Measurements from ENCODE around the gene PIWIL1. TPM values are rescaled to one million over a fixed set of nuclear protein-coding genes. Genes with fewer than 3 reads are reported as not detected.

PIWIL1 gene
- total and polyA plus RNA-seq, 2 donors = 0.05 to 0.28 TPM

DNA sequence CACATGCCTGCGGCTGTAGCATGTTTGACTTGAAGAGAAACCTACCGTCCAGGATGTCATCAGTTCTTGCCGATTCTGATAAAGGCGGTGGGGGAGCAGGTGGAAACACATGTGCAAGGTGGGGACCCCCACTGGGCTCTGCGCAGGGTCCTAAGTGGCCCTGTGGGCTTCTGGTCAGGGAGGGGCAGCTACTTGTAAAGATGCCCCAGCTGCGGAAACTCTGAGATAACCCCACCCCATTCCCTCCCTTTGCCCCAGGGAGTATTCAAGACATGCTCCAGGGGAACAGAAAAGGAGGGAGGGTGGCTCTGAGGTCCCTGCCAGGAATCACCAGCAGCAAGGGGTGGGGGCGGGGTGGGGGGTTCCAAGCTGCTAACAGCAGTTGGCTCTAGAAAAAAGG, 67.6 kb downstream of the PIWIL1 start:
- 76% methylated on average over 7 of the region's 7 CpGs for WGBS

DNA sequence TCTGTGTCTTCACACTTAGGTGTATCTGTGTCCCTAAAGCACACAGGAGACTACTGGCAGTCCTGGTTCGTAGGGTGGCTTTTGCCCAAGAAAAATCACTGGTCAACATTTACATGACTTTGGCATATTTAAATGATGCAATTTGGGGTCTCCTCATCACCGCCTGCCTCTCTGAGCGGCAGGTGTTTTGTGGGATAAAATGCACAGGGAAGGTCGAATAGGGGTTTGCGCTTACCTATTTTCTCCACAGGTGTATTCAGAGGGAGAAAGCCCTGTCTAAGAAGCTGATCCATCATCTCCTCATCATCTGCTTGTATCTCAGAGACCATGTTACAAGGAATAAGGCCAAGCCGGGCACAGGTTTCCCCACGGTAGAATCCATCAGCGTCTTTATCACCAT, 74.7 kb downstream of the PIWIL1 start:
- 78% methylated on average over 8 of the region's 8 CpGs for WGBS
- Histone ChIP-seq H3K4me1 (ENCODE audit: control insufficient read depth in 2 of 2, insufficient read depth in 2 of 2, low read length in 2 of 2) (no peaks in the 10 kb centered on the region), H3K4me3 (ENCODE audit: low read length in 2 of 2) (no peak overlapping the region), H3K9me3 (ENCODE audit: control insufficient read depth in 2 of 2, insufficient read depth in 1 of 2, low read length in 1 of 2) (peaks cover 0 to 1% of the 10 kb centered on the region in 2 donors), H3K36me3 (ENCODE audit: control insufficient read depth in 2 of 2, insufficient read depth in 2 of 2, low read length in 1 of 2) (no peaks in the 10 kb centered on the region), H3K27ac (ENCODE audit: low read depth in 1 of 2, low read length in 1 of 2) (no peak overlapping the region), H3K27me3 (ENCODE audit: control insufficient read depth in 2 of 2, insufficient read depth in 1 of 2, low read length in 1 of 2) (no peaks in the 10 kb centered on the region)
- no peak for DNase-seq (ENCODE audit: low read depth in 6 of 9, low spot score in 9 of 9)

More for the DNA sequence above, 67.6 kb downstream of the PIWIL1 start:
- H3K4me1 ChIP-seq (ENCODE audit: control insufficient read depth in 2 of 2, insufficient read depth in 2 of 2, low read length in 2 of 2) = no peaks in the 10 kb centered on the region
- DNase-seq (ENCODE audit: low read depth in 6 of 9, low spot score in 9 of 9) = no peak
- H3K4me3 ChIP-seq (ENCODE audit: low read length in 2 of 2) = no peak overlapping the region
- H3K27me3 ChIP-seq (ENCODE audit: control insufficient read depth in 2 of 2, insufficient read depth in 1 of 2, low read length in 1 of 2) = no peaks in the 10 kb centered on the region
- no peak overlapping the region for H3K27ac ChIP-seq (ENCODE audit: low read depth in 1 of 2, low read length in 1 of 2)
- H3K9me3 ChIP-seq (ENCODE audit: control insufficient read depth in 2 of 2, insufficient read depth in 1 of 2, low read length in 1 of 2) = no peaks in the 10 kb centered on the region
- H3K36me3 ChIP-seq (ENCODE audit: control insufficient read depth in 2 of 2, insufficient read depth in 2 of 2, low read length in 1 of 2) = no peaks in the 10 kb centered on the region

DNA sequence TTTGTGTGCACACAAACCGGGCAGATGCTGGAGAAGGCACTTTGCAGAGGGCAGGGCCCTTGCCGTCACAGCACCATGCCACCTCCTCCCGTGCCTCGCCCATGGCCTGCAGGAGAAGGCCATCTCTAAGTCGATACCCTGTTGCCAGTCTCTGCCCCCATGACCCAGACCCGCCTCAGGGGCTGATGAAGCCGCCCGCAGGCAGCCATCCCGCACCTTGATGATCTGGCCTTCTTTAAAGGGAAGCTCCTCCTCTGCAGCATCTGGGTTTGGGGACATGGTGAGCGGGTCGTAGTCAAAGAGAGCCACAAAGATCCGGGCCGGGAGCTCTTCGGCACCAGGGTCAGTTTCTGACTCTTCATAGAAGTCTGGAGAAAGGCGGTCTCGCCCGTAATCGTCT, 76.2 kb downstream of the PIWIL1 start:
- H3K9me3 ChIP-seq (ENCODE audit: control insufficient read depth in 2 of 2, insufficient read depth in 1 of 2, low read length in 1 of 2) = peaks cover 0 to 1% of the 10 kb centered on the region in 2 donors
- 94% methylated on average over 18 of the region's 18 CpGs for whole genome bisulfite sequencing

DNA sequence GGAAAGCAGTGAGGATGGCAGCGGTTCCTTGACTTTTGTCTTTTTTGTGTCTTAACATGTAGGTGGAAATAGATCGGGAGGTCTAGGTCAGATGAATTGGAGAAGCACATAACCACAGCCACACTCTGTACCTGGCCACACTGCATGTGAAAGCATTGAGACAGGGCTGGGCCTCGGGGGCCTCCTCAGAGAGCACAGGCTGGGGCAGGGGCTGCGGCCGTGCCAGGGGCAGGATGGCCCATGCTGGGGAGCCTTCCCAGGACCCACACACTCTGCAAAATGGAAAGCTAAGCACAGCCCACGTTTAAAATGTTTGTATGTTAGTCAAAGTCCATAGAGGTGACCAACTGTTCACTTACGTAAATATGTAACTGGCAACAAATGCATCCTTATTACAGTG, 76.7 kb downstream of the PIWIL1 start:
- Histone ChIP-seq H3K4me3 (ENCODE audit: low read length in 2 of 2) (no peak overlapping the region), H3K9me3 (ENCODE audit: control insufficient read depth in 2 of 2, insufficient read depth in 1 of 2, low read length in 1 of 2) (peaks cover 0 to 1% of the 10 kb centered on the region in 2 donors), H3K4me1 (ENCODE audit: control insufficient read depth in 2 of 2, insufficient read depth in 2 of 2, low read length in 2 of 2) (no peaks in the 10 kb centered on the region), H3K27me3 (ENCODE audit: control insufficient read depth in 2 of 2, insufficient read depth in 1 of 2, low read length in 1 of 2) (no peaks in the 10 kb centered on the region), H3K36me3 (ENCODE audit: control insufficient read depth in 2 of 2, insufficient read depth in 2 of 2, low read length in 1 of 2) (no peaks in the 10 kb centered on the region), H3K27ac (ENCODE audit: low read depth in 1 of 2, low read length in 1 of 2) (no peak overlapping the region)
- no peak for DNase-seq (ENCODE audit: low read depth in 6 of 9, low spot score in 9 of 9)
- 94% methylated on average over 7 of the region's 7 CpGs for WGBS

More for the DNA sequence above, 76.2 kb downstream of the PIWIL1 start:
- Histone ChIP-seq H3K4me1 (ENCODE audit: control insufficient read depth in 2 of 2, insufficient read depth in 2 of 2, low read length in 2 of 2) (no peaks in the 10 kb centered on the region), H3K4me3 (ENCODE audit: low read length in 2 of 2) (no peak overlapping the region), H3K36me3 (ENCODE audit: control insufficient read depth in 2 of 2, insufficient read depth in 2 of 2, low read length in 1 of 2) (no peaks in the 10 kb centered on the region), H3K27me3 (ENCODE audit: control insufficient read depth in 2 of 2, insufficient read depth in 1 of 2, low read length in 1 of 2) (no peaks in the 10 kb centered on the region), H3K27ac (ENCODE audit: low read depth in 1 of 2, low read length in 1 of 2) (no peak overlapping the region)
- no peak for DNase-seq (ENCODE audit: low read depth in 6 of 9, low spot score in 9 of 9)

DNA sequence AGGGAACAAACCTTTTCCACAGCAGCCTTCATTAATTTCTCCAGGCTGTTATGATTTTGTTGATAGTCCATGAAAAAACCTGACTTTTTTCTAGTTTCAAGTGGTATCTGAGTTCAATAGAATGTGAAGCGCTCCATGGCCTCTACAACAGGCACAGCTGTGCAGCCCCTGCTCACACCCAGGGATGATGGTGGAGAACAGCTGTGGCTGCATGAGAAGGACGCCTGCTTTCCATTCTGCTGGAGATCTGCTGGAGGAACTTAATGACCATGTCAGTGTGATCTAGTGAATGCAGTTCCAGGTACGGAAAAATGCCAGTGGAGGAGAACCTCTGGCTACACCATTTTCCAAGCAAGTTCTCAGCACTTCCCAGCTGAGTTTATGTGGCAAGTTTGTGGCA, 80.6 kb downstream of the PIWIL1 start:
- H3K4me1 ChIP-seq (ENCODE audit: control insufficient read depth in 2 of 2, insufficient read depth in 2 of 2, low read length in 2 of 2) = no peaks in the 10 kb centered on the region
- no peak overlapping the region for H3K27ac ChIP-seq (ENCODE audit: low read depth in 1 of 2, low read length in 1 of 2)
- WGBS = 74% methylated on average over 3 of the region's 3 CpGs
- no peak overlapping the region for H3K4me3 ChIP-seq (ENCODE audit: low read length in 2 of 2)
- peaks cover 0 to 1% of the 10 kb centered on the region in 2 donors for H3K9me3 ChIP-seq (ENCODE audit: control insufficient read depth in 2 of 2, insufficient read depth in 1 of 2, low read length in 1 of 2)
- no peak for DNase-seq (ENCODE audit: low read depth in 6 of 9, low spot score in 9 of 9)
- H3K36me3 ChIP-seq (ENCODE audit: control insufficient read depth in 2 of 2, insufficient read depth in 2 of 2, low read length in 1 of 2) = no peaks in the 10 kb centered on the region
- no peaks in the 10 kb centered on the region for H3K27me3 ChIP-seq (ENCODE audit: control insufficient read depth in 2 of 2, insufficient read depth in 1 of 2, low read length in 1 of 2)

DNA sequence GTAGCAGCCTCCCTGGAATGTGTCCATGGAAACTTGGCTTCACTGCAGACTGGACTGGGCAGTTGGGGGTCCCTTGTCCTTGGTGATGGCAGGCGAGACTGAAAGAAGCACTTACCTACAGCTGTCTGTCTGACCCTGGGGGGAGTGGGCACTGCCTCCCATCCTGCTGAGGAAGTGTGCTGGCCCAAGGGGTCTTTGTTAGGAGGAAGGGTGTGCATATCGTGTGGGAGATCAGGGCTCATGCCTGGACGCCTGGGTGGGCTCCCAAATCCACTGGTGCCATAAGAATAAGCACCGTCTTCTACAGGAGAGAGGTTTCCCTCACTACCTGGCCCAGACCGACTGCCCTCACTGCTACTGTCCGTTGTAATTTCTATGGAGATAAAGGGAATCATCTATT, 81.4 kb downstream of the PIWIL1 start:
- 86% methylated on average over 6 of the region's 6 CpGs for WGBS
- Histone ChIP-seq H3K27me3 (ENCODE audit: control insufficient read depth in 2 of 2, insufficient read depth in 1 of 2, low read length in 1 of 2) (no peaks in the 10 kb centered on the region), H3K9me3 (ENCODE audit: control insufficient read depth in 2 of 2, insufficient read depth in 1 of 2, low read length in 1 of 2) (peaks cover 0 to under 1% of the 10 kb centered on the region in 2 donors), H3K4me3 (ENCODE audit: low read length in 2 of 2) (no peak overlapping the region), H3K27ac (ENCODE audit: low read depth in 1 of 2, low read length in 1 of 2) (no peak overlapping the region), H3K4me1 (ENCODE audit: control insufficient read depth in 2 of 2, insufficient read depth in 2 of 2, low read length in 2 of 2) (no peaks in the 10 kb centered on the region), H3K36me3 (ENCODE audit: control insufficient read depth in 2 of 2, insufficient read depth in 2 of 2, low read length in 1 of 2) (no peaks in the 10 kb centered on the region)
- DNase-seq (ENCODE audit: low read depth in 6 of 9, low spot score in 9 of 9) = no peak

DNA sequence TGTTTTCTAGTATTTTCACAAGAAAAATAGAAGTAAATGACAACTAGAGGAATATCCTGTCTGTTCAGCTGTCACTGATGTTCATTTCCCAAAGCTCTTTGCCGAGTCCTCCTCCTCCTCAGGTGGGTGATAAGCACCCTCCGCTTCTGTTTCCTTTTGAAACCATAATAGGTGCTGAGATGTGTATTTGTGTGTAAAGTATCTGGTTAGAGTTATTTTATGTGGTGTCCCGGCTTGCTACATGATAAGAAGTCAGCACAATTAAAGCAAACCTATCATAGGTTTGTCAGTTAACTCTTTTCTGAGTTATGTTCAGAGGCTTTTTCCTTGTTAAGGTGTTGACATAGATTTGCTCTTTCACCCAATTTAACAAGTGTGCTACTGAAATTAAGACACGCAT, 82.4 kb downstream of the PIWIL1 start:
- Histone ChIP-seq H3K27me3 (ENCODE audit: control insufficient read depth in 2 of 2, insufficient read depth in 1 of 2, low read length in 1 of 2) (no peaks in the 10 kb centered on the region), H3K27ac (ENCODE audit: low read depth in 1 of 2, low read length in 1 of 2) (no peak overlapping the region), H3K4me3 (ENCODE audit: low read length in 2 of 2) (no peak overlapping the region), H3K9me3 (ENCODE audit: control insufficient read depth in 2 of 2, insufficient read depth in 1 of 2, low read length in 1 of 2) (no peaks in the 10 kb centered on the region), H3K36me3 (ENCODE audit: control insufficient read depth in 2 of 2, insufficient read depth in 2 of 2, low read length in 1 of 2) (no peaks in the 10 kb centered on the region), H3K4me1 (ENCODE audit: control insufficient read depth in 2 of 2, insufficient read depth in 2 of 2, low read length in 2 of 2) (no peaks in the 10 kb centered on the region)
- WGBS = 81% methylated on average over 4 of the region's 4 CpGs
- DNase-seq (ENCODE audit: low read depth in 6 of 9, low spot score in 9 of 9) = no peak

DNA sequence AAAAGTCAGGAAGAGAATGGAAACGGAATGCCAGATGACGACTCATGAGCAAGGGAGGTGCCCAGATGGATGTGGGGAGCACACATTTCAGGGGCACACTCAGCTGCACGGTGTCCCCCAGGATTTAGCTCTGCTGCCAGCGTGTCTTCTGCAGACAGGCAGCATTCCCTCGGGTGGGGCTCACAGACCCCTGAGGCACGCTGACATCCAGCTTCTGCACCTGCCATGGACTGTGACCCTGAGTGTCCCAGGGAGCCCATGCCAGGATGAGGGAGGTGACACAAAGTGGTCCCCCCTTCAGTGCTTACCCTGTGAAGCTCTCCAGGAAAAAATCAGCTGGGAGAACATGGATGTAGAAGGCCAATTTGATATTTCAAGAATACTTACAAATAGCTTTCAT, 84.2 kb downstream of the PIWIL1 start:
- Histone ChIP-seq H3K27me3 (ENCODE audit: control insufficient read depth in 2 of 2, insufficient read depth in 1 of 2, low read length in 1 of 2) (no peaks in the 10 kb centered on the region), H3K4me3 (ENCODE audit: low read length in 2 of 2) (no peak overlapping the region), H3K9me3 (ENCODE audit: control insufficient read depth in 2 of 2, insufficient read depth in 1 of 2, low read length in 1 of 2) (no peaks in the 10 kb centered on the region), H3K4me1 (ENCODE audit: control insufficient read depth in 2 of 2, insufficient read depth in 2 of 2, low read length in 2 of 2) (no peaks in the 10 kb centered on the region), H3K27ac (ENCODE audit: low read depth in 1 of 2, low read length in 1 of 2) (no peak overlapping the region), H3K36me3 (ENCODE audit: control insufficient read depth in 2 of 2, insufficient read depth in 2 of 2, low read length in 1 of 2) (no peaks in the 10 kb centered on the region)
- 78% methylated on average over 6 of the region's 6 CpGs for WGBS
- DNase-seq (ENCODE audit: low read depth in 6 of 9, low spot score in 9 of 9) = no peak

Measured in thymus (tissue), 11 donors.